ENCODE data around the gene METTL25. TPM values are rescaled to one million over a fixed set of nuclear protein-coding genes. Genes with fewer than 3 reads are reported as not detected.

METTL25 gene
- total and polyA plus RNA-seq, 2 of the 8 experiments (the other 6 are each of a cell fraction or from before 2014, with no cell fraction given) = 2.4 to 8.3 TPM

DNA sequence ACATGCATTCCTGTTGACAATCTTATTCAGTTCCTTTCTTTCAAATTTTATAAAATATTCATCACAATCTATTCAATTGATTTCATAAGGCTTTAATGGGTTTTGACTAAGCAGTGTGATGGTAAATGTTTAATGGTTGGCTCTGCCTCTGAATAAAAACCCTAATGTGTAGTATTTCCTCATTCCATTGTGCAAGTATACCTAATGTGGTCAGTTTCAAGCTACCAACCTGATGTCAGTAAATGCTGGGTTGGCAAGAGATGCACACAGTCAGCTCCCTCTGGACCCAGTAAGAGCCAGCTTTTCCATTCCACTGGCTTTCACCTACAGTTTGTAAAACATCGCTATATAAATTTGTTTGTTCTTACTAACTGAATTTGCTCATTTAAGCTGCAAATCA, 53.9 kb downstream of the METTL25 start:
- Histone ChIP-seq H3K4me2 (ENCODE audit: insufficient read depth in 1 of 2, low read depth in 2 of 2, low read length in 2 of 2) (no peak overlapping the region), H3K4me3 (ENCODE audit: extremely low read depth in 1 of 4, insufficient read depth in 2 of 4, low read depth in 3 of 4, low read length in 4 of 4) (no peak overlapping the region), H3K56ac (replicated peaks; ENCODE audit: insufficient read length, low read depth, low read length) (no peak overlapping the region), H3K27me3 (replicated peaks in 1 of 4; ENCODE audit: control insufficient read depth in 3 of 4, extremely low read depth in 1 of 4, insufficient read depth in 3 of 4, low read length in 3 of 4) (no peaks in the 10 kb centered on the region), H3K23me2 (ENCODE audit: low read depth, low read length) (no peaks in the 10 kb centered on the region), H3K4me1 (replicated peaks in 1 of 4; ENCODE audit: control insufficient read depth in 3 of 4, insufficient read depth in 4 of 4, low read length in 3 of 4) (no peaks in the 10 kb centered on the region), H3K4ac (replicated peaks; ENCODE audit: insufficient read length, low read depth, low read length) (no peak overlapping the region), H3K36me3 (ENCODE audit: control insufficient read depth in 2 of 4, insufficient read depth in 4 of 4, low read length in 3 of 4) (no peaks in the 10 kb centered on the region), H2BK20ac (ENCODE audit: low read length) (no peak overlapping the region), H4K8ac (ENCODE audit: extremely low read depth, insufficient read depth, low read length) (no peak overlapping the region), H2BK15ac (ENCODE audit: low read length) (no peak overlapping the region), H2BK120ac (replicated peaks; ENCODE audit: low read depth, low read length) (no peak overlapping the region), H3K79me2 (ENCODE audit: control insufficient read depth in 1 of 2, insufficient read depth in 2 of 2, low read length in 2 of 2) (no peaks in the 10 kb centered on the region), H3K23ac (ENCODE audit: insufficient read length) (no peak overlapping the region), H3K9me3 (ENCODE audit: insufficient read depth in 2 of 2, low read depth in 1 of 2, low read length in 1 of 2) (no peaks in the 10 kb centered on the region), H4K91ac (replicated peaks; ENCODE audit: insufficient read length, low read length) (no peak overlapping the region), H2AK5ac (ENCODE audit: low read depth, low read length) (no peak overlapping the region), H2BK5ac (ENCODE audit: low read depth, low read length) (no peak overlapping the region), H3K79me1 (ENCODE audit: low read depth, low read length) (no peaks in the 10 kb centered on the region), H3K18ac (ENCODE audit: extremely low read depth, low read length) (no peak overlapping the region), H3K27ac (ENCODE audit: low read depth, low read length) (no peak overlapping the region), H3K14ac (ENCODE audit: insufficient read length) (no peak overlapping the region), H4K20me1 (replicated peaks in 1 of 2; ENCODE audit: control insufficient read depth in 1 of 2, insufficient read depth in 2 of 2, low read length in 2 of 2) (no peaks in the 10 kb centered on the region), H3K9ac (replicated peaks in 1 of 4; ENCODE audit: extremely low read depth in 1 of 4, low read depth in 3 of 4, low read length in 3 of 4) (no peak overlapping the region), H2BK12ac (ENCODE audit: low read depth, low read length) (no peak overlapping the region), H2AFZ (ENCODE audit: low read length) (no peak overlapping the region), H4K5ac (ENCODE audit: insufficient read length, low read depth, low read length) (no peak overlapping the region)
- ChIA-PET CTCF (ENCODE audit: partially characterized antibody) (no interaction called here), POLR2A (ENCODE audit: partially characterized antibody) (no interaction called here)
- DNase-seq (ENCODE audit: low read depth in 1 of 2, low spot score in 2 of 2) (no peak), FAIRE-seq (no peak)
- WGBS, 2 experiments (ENCODE audit: extremely low coverage in 1 of 2, insufficient coverage in 1 of 2, insufficient read length in 1 of 2, insufficient replicate concordance in 2 of 2, low coverage in 1 of 2, low lambda C conversion rate in 2 of 2, missing lambda C conversion rate in 1 of 2) = 100% methylated on average over 1 of the region's 1 CpG; no CpG with 5 or more reads in 1 of the 2 experiments
- TF ChIP-seq KDM1A (IDR thresholded peaks at IDR 0.05; ENCODE audit: borderline replicate concordance, low read length) = no peak
- TF ChIP-seq NANOG (IDR thresholded peaks at IDR 0.05; ENCODE audit: insufficient read depth, low read depth, low read length, poor library complexity, severe bottlenecking) = no peak
- TF ChIP-seq, protein P1, sequence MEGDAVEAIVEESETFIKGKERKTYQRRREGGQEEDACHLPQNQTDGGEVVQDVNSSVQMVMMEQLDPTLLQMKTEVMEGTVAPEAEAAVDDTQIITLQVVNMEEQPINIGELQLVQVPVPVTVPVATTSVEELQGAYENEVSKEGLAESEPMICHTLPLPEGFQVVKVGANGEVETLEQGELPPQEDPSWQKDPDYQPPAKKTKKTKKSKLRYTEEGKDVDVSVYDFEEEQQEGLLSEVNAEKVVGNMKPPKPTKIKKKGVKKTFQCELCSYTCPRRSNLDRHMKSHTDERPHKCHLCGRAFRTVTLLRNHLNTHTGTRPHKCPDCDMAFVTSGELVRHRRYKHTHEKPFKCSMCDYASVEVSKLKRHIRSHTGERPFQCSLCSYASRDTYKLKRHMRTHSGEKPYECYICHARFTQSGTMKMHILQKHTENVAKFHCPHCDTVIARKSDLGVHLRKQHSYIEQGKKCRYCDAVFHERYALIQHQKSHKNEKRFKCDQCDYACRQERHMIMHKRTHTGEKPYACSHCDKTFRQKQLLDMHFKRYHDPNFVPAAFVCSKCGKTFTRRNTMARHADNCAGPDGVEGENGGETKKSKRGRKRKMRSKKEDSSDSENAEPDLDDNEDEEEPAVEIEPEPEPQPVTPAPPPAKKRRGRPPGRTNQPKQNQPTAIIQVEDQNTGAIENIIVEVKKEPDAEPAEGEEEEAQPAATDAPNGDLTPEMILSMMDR (IDR thresholded peaks at IDR 0.05; ENCODE audit: control extremely low read depth in 1 of 3, insufficient read depth in 1 of 3, low read depth in 1 of 3, low read length in 3 of 3) = no peak
- TF ChIP-seq GABPA (IDR thresholded peaks at IDR 0.05; ENCODE audit: borderline replicate concordance, insufficient read depth, low read length) = no peak
- TF ChIP-seq GTF2F1 (IDR thresholded peaks at IDR 0.05; ENCODE audit: borderline replicate concordance, low read depth, low read length) = no peak
- no peak for TF ChIP-seq SRF (IDR thresholded peaks at IDR 0.05; ENCODE audit: low read depth, low read length)
- TF ChIP-seq RAD21 (IDR thresholded peaks at IDR 0.05 in 1 of 2, conservative IDR thresholded peaks at IDR 0.05 in 1 of 2; ENCODE audit: low read depth in 2 of 2, low read length in 2 of 2) = no peak
- no peak for TF ChIP-seq MAFK (IDR thresholded peaks at IDR 0.05; ENCODE audit: low read depth, low read length)
- TF ChIP-seq HDAC2 (IDR thresholded peaks at IDR 0.05; ENCODE audit: borderline replicate concordance in 1 of 2, low read depth in 2 of 2, low read length in 2 of 2) = no peak
- no peak for TF ChIP-seq JUN (IDR thresholded peaks at IDR 0.05; ENCODE audit: low read depth, low read length)
- TF ChIP-seq, protein P2, sequence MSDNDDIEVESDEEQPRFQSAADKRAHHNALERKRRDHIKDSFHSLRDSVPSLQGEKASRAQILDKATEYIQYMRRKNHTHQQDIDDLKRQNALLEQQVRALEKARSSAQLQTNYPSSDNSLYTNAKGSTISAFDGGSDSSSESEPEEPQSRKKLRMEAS (IDR thresholded peaks at IDR 0.05) = no peak
